ENCODE results near the gene PTGDR.

Gene PTGDR

GRCh38 chr14:52262600-52262999, 4.9 kb upstream of the PTGDR start:
- no peak for DNase-seq (ENCODE audit: low read depth, low spot score)
- no peak for TF ChIP-seq CTCF (IDR thresholded peaks at IDR 0.05; ENCODE audit: low read depth, low read length)
- H3K4me3 ChIP-seq (ENCODE audit: low read depth, low read length), result no peak overlapping the region
- in situ Hi-C loops (cut with HindIII; ENCODE audit: low sequenced_read_pairs), result no loop called here

- TF ChIP-seq CTCF (IDR thresholded peaks at IDR 0.05; ENCODE audit: low read depth, low read length), result no peak
- in situ Hi-C loops (cut with HindIII; ENCODE audit: low sequenced_read_pairs), result no loop called here
- no peak overlapping the region for H3K4me3 ChIP-seq (ENCODE audit: low read depth, low read length)
- no peak for DNase-seq (ENCODE audit: low read depth, low spot score)
Observed at GRCh38 chr14:52263190-52263589, 4.3 kb upstream of the PTGDR start.

- H3K4me3 ChIP-seq (ENCODE audit: low read depth, low read length), result no peak overlapping the region
- no peak for TF ChIP-seq CTCF (IDR thresholded peaks at IDR 0.05; ENCODE audit: low read depth, low read length)
- DNase-seq (ENCODE audit: low read depth, low spot score), result no peak
- in situ Hi-C loops (cut with HindIII; ENCODE audit: low sequenced_read_pairs), result no loop called here
Observed at GRCh38 chr14:52265253-52265652, 2.2 kb upstream of the PTGDR start.

- TF ChIP-seq CTCF (IDR thresholded peaks at IDR 0.05; ENCODE audit: low read depth, low read length), result no peak
- DNase-seq (ENCODE audit: low read depth, low spot score), result peak; percentile 66
- in situ Hi-C loops (cut with HindIII; ENCODE audit: low sequenced_read_pairs), result no loop called here
- no peak overlapping the region for H3K4me3 ChIP-seq (ENCODE audit: low read depth, low read length)
Observed at GRCh38 chr14:52266179-52266578, 1.3 kb upstream of the PTGDR start.

- no peak for TF ChIP-seq CTCF (IDR thresholded peaks at IDR 0.05; ENCODE audit: low read depth, low read length)
- DNase-seq (ENCODE audit: low read depth, low spot score), result no peak
- no peak overlapping the region for H3K4me3 ChIP-seq (ENCODE audit: low read depth, low read length)
- in situ Hi-C loops (cut with HindIII; ENCODE audit: low sequenced_read_pairs), result no loop called here
Observed at GRCh38 chr14:52266782-52267181, 716 bp upstream of the PTGDR start.

GRCh38 chr14:52268279-52269061, 972 bp downstream of the PTGDR start:
- in situ Hi-C loops (cut with HindIII; ENCODE audit: low sequenced_read_pairs), result no loop called here
- no peak overlapping the region for H3K4me3 ChIP-seq (ENCODE audit: low read depth, low read length)
- no peak for TF ChIP-seq CTCF (IDR thresholded peaks at IDR 0.05; ENCODE audit: low read depth, low read length)
- DNase-seq (ENCODE audit: low read depth, low spot score), result peak; percentile 34

Data from astrocyte of the spinal cord (primary cell).